ENCODE measurements around the gene RNASE12. TPM values are rescaled to one million over a fixed set of nuclear protein-coding genes. Genes with fewer than 3 reads are reported as not detected.
"Not testable (repeated sequence)": the region's sequence is repeated elsewhere in the genome, so short reads cannot be mapped to it uniquely, and the experiment has no call there.

The RNASE12 gene
- total RNA-seq, 1 donor from 2014 or later, result not detected

DNA sequence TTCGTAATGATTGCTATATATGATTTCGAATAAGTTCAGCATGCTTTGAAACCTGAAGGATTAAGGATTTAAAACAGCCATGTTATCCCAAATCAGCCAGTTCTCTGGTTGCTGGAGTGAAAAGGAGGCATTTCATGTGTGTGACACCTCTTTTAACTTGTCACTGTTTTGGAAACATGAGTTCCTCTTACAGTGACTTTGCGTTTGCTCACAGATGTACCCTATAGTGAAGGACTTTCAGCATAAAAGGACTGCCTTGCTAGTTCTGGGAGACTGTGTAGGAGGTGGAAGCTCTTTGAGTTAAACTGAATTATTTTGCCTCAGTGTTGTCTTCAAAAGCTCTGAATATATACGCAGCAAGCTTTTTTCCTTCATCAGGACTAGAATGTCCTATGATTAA is 10.9 kb downstream of the RNASE12 start:
- no peak for ATAC-seq
- intact Hi-C loops (cut with DNase I), result no loop called here
- H3K9me3 ChIP-seq, result no peaks in the 10 kb centered on the region
- H3K36me3 ChIP-seq, result no peaks in the 10 kb centered on the region
- no peaks in the 10 kb centered on the region for H3K4me1 ChIP-seq
- TF ChIP-seq CTCF (IDR thresholded peaks at IDR 0.05), result no peak
- H3K27ac ChIP-seq, result no peak overlapping the region
- no peak overlapping the region for H3K4me3 ChIP-seq
- no peak for DNase-seq
- no peaks in the 10 kb centered on the region for H3K27me3 ChIP-seq

DNA sequence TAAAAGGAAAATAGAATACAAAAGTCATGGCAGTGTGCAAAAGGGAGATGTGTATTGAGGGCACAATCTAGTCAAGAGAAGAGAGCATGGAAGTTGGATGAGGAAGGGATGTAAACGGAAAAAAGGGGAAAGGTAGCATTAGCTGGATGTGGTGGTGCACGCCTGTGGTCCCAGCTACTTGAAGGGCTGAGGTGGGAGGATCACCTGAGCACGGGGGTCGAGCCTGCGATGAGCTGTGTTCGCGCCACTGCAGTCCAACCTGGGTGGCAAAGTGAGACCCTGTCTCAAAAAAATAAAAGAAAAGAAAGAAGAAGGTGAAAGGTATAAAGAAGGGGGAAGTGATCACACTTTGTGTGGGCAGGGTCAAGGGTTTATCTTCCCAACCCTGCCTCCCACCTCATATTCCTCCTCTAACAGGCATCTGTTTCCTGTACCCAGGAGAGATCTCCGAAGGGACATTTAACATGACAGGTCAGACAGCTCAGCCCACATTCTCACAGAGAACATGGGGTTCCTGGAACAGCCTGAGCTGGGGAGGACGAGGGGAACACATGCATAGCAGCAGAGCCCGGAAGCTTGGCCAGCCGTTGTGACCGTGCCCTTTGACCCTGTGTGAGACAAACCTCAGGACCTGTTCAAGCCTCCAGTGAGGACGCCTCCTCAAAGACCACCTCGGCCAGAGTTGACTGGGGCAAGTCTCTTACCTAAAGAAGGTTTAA is 12.2 kb downstream of the RNASE12 start:
- Histone ChIP-seq H3K4me1 (no peaks in the 10 kb centered on the region), H3K9me3 (no peaks in the 10 kb centered on the region), H3K4me3 (no peak overlapping the region), H3K27ac (no peak overlapping the region), H3K27me3 (no peaks in the 10 kb centered on the region), H3K36me3 (no peaks in the 10 kb centered on the region)
- no peak for TF ChIP-seq CTCF (IDR thresholded peaks at IDR 0.05)
- intact Hi-C loops (cut with DNase I), result no loop called here
- peak; percentile 69 for ATAC-seq
- no peak for DNase-seq

GRCh38 chr14:20578325-20578724 is 12.9 kb downstream of the RNASE12 start:
- DNase-seq (no peak), ATAC-seq (no peak)
- Histone ChIP-seq H3K9me3 (no peaks in the 10 kb centered on the region), H3K27me3 (no peaks in the 10 kb centered on the region), H3K4me1 (no peaks in the 10 kb centered on the region), H3K36me3 (no peaks in the 10 kb centered on the region), H3K4me3 (no peak overlapping the region), H3K27ac (no peak overlapping the region)
- TF ChIP-seq CTCF (IDR thresholded peaks at IDR 0.05), result no peak
- intact Hi-C loops (cut with DNase I), result no loop called here

- intact Hi-C loops (cut with DNase I); DNase-seq; H3K27ac ChIP-seq; H3K36me3 ChIP-seq; H3K9me3 ChIP-seq; H3K4me3 ChIP-seq; H3K4me1 ChIP-seq; ATAC-seq; H3K27me3 ChIP-seq: not testable (repeated sequence)
Observed at GRCh38 chr14:20572382-20572990, 18.7 kb downstream of the RNASE12 start.

- H3K27ac ChIP-seq; H3K36me3 ChIP-seq; H3K4me1 ChIP-seq; intact Hi-C loops (cut with DNase I); ATAC-seq; H3K9me3 ChIP-seq; DNase-seq; H3K4me3 ChIP-seq; H3K27me3 ChIP-seq: not testable (repeated sequence)
Observed at GRCh38 chr14:20570720-20571119, 20.5 kb downstream of the RNASE12 start.

DNA sequence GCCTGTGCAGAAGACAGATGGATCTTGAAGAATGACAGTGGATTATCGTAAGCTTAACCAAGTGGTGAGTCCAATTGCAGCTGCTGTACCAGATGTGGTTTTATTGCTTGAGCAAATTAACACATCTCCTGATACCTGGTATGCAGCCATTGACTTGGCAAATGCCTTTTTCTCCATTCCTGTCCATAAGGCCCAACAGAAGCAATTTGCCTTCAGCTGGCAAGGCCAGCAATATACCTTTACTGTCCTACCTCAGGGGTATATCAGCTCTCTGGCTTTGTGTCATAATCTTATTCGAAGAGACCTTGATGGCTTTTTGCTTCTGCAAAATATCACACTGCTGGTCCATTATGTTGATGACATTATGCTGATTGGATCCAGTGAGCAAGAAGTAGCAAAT is 21.3 kb downstream of the RNASE12 start:
- intact Hi-C loops (cut with DNase I); H3K4me1 ChIP-seq; H3K27ac ChIP-seq; H3K36me3 ChIP-seq; ATAC-seq; H3K4me3 ChIP-seq; H3K27me3 ChIP-seq; DNase-seq; H3K9me3 ChIP-seq: not testable (repeated sequence)

- Histone ChIP-seq H3K36me3 (no peaks in the 10 kb centered on the region), H3K27ac (no peak overlapping the region), H3K4me1 (no peaks in the 10 kb centered on the region), H3K27me3 (no peaks in the 10 kb centered on the region), H3K4me3 (no peak overlapping the region), H3K9me3 (peaks cover 7% of the 10 kb centered on the region)
- no peak for ATAC-seq
- DNase-seq, result no peak
- intact Hi-C loops (cut with DNase I), result no loop called here
- no peak for TF ChIP-seq CTCF (IDR thresholded peaks at IDR 0.05)
Observed at GRCh38 chr14:20569066-20569465, 22.1 kb downstream of the RNASE12 start.

All from upper lobe of right lung (tissue), 1 donor.